HG03097 (cell line): ENCODE data around the gene ACAT2.
"Not testable (repeated sequence)": the region's sequence is repeated elsewhere in the genome, so short reads cannot be mapped to it uniquely, and the experiment has no call there.

Source experiments
- ATAC-seq: cut with Tn5 transposase; IDR thresholded peaks from one replicate; pipeline ENCODE4 v1.9.1; 2021; ENCODE audit not compliant: unreplicated experiment, low FRiP score

Gene ACAT2

GRCh38 chr6:159761873-159762680 is at the start of gene ACAT2:
Gene ACAT2 (plus strand): TSS chr6:159762045. CDS start chr6:159762088, 43 bp downstream.
- ATAC-seq: peak; percentile 97

GRCh38 chr6:159712389-159712788 is 49.5 kb upstream of the ACAT2 start:
- ATAC-seq: not testable (repeated sequence)

- no peak for ATAC-seq
These were observed 47.9 kb upstream of the ACAT2 start for GRCh38 chr6:159713984-159714383.

- ATAC-seq: no peak
These were observed 47.4 kb upstream of the ACAT2 start for GRCh38 chr6:159714404-159714803.

GRCh38 chr6:159715166-159715565 is 46.7 kb upstream of the ACAT2 start:
- no peak for ATAC-seq

GRCh38 chr6:159715605-159716004 is 46.2 kb upstream of the ACAT2 start:
- no peak for ATAC-seq

- no peak for ATAC-seq
These were observed 45.4 kb upstream of the ACAT2 start for GRCh38 chr6:159716247-159717096.

GRCh38 chr6:159718634-159719033 is 43.2 kb upstream of the ACAT2 start:
- ATAC-seq: no peak

- ATAC-seq: no peak
These were observed 42.6 kb upstream of the ACAT2 start for GRCh38 chr6:159719287-159719686.

- no peak for ATAC-seq
These were observed 41.1 kb upstream of the ACAT2 start for GRCh38 chr6:159720708-159721107.

GRCh38 chr6:159721981-159722380 is 39.9 kb upstream of the ACAT2 start:
- ATAC-seq: not testable (repeated sequence)

GRCh38 chr6:159722655-159723054 is 39.2 kb upstream of the ACAT2 start:
- ATAC-seq: no peak

- ATAC-seq: no peak
These were observed 38.6 kb upstream of the ACAT2 start for GRCh38 chr6:159723259-159723658.

- ATAC-seq: no peak
These were observed 37.1 kb upstream of the ACAT2 start for GRCh38 chr6:159724778-159725177.

- not testable (repeated sequence) for ATAC-seq
These were observed 36.6 kb upstream of the ACAT2 start for GRCh38 chr6:159725208-159725607.

- peak; percentile 20 for ATAC-seq
These were observed 35.5 kb upstream of the ACAT2 start for GRCh38 chr6:159726255-159726917.

- ATAC-seq: peak; percentile 79
These were observed 34.7 kb upstream of the ACAT2 start, which contains the start of gene WTAP for GRCh38 chr6:159726918-159727716. Gene WTAP (plus strand): TSS chr6:159727506. CDS start chr6:159736266, 8,760 bp downstream.

- ATAC-seq: peak; percentile 19
These were observed 34.0 kb upstream of the ACAT2 start for GRCh38 chr6:159727717-159728445.

GRCh38 chr6:159728531-159728964 is 33.3 kb upstream of the ACAT2 start:
- ATAC-seq: no peak
